Thymus (tissue), 11 donors: ENCODE measurements around the gene XIRP2. TPM values are rescaled to one million over a fixed set of nuclear protein-coding genes. Genes with fewer than 3 reads are reported as not detected.
"Not testable (repeated sequence)": the region's sequence is repeated elsewhere in the genome, so short reads cannot be mapped to it uniquely, and the experiment has no call there.

ENCODE experiments used
- DNase-seq, 9 donors: peaks; one replicate each; pipeline ENCODE4 v3.0.0-alpha.2; 2013; ENCODE audit warnings: low spot score in 9 of 9, low read depth in 6 of 9, missing footprints in 1 of 9
- H3K27ac ChIP-seq, 2 donors: one replicate each; pipeline ENCODE4 v1.5.1; 2013; ENCODE audit warnings: control low read depth in 1 of 2, low read depth in 1 of 2, low read length in 1 of 2, mild to moderate bottlenecking in 1 of 2, moderate library complexity in 1 of 2
- H3K27me3 ChIP-seq, 2 donors: one replicate each; pipeline ENCODE4 v1.5.1; 2013; ENCODE audit warnings: low read length in 1 of 2; ENCODE audit not compliant: control insufficient read depth in 2 of 2, insufficient read depth in 1 of 2
- H3K36me3 ChIP-seq, 2 donors: one replicate each; pipeline ENCODE4 v1.5.1; 2013; ENCODE audit warnings: low read length in 1 of 2, mild to moderate bottlenecking in 1 of 2, moderate library complexity in 1 of 2; ENCODE audit not compliant: control insufficient read depth in 2 of 2, insufficient read depth in 2 of 2
- H3K4me1 ChIP-seq, 2 donors: one replicate each; pipeline ENCODE4 v1.5.1; 2013; ENCODE audit warnings: low read length in 2 of 2; ENCODE audit not compliant: control insufficient read depth in 2 of 2, insufficient read depth in 2 of 2
- H3K4me3 ChIP-seq, 2 donors: one replicate each; pipeline ENCODE4 v1.5.1; 2013; ENCODE audit warnings: low read length in 2 of 2, control low read depth in 1 of 2, mild to moderate bottlenecking in 1 of 2
- H3K9me3 ChIP-seq, 2 donors: one replicate each; pipeline ENCODE4 v1.5.1; 2013; ENCODE audit warnings: low read length in 1 of 2, mild to moderate bottlenecking in 1 of 2; ENCODE audit not compliant: control insufficient read depth in 2 of 2, insufficient read depth in 1 of 2
- WGBS: extraction: QIAGEN DNeasy Blood & Tissue Kit; methylation state at CpG from one replicate; pipeline ENCODE4 v1.1.7; 2013; 5-methylcytosine and 5-hydroxymethylcytosine counted together
- polyA plus RNA-seq: library from polyadenylated mRNA; stranded (reverse); fragments of 200-250 nt; gene quantifications from one replicate; pipeline ENCODE4 v1.2.3, GENCODE V29; 2013
- total RNA-seq: library from RNA; stranded (reverse); fragments of 120-200 nt; gene quantifications from one replicate; pipeline ENCODE4 v1.2.4, GENCODE V29; 2013
- donor health status: healthy.

XIRP2 gene
- total and polyA plus RNA-seq, 2 donors = 0.14 to 0.21 TPM

DNA sequence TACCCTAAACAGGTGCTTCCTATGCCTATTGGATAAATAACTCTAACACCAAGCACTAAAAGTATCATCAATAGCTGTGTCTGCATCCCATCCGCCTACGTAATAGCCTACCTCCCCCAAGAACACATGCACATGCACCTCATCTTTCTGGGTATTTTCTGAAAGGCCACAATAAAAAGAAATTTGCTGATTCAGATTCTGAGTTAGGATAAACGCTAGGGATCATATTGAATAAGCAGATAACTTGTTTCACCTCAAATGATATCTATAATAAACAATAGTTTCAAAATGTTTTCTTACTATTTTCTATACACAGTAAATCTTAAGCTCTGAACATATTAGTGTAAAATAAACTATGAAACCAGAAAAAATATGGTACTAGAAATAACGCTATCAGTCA, 112.9 kb downstream of the XIRP2 start:
- no peak overlapping the region for H3K4me3 ChIP-seq
- no peak overlapping the region for H3K27ac ChIP-seq
- 98% methylated on average over 4 of the region's 4 CpGs for WGBS
- H3K4me1 ChIP-seq = no peaks in the 10 kb centered on the region
- DNase-seq = no peak
- H3K9me3 ChIP-seq = no peaks in the 10 kb centered on the region
- H3K27me3 ChIP-seq = no peaks in the 10 kb centered on the region
- H3K36me3 ChIP-seq = no peaks in the 10 kb centered on the region

DNA sequence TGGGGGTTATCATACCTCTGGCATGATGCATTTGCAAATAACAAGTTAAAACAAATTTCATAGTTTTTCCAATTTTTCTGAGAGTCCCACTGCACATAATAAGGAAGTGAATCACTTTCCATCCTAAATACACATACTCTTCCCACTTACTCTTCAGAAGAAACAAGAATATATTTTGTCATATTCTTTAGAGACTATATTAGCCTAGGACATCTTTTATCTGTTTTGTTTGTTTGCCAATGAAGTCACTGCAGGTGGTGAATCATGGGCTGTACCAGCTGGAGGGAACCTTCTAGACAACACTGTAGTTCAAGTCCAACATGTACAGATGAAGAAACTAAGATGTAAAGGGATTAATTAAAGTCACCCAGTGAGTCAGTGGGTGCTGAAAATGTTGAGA, 116.8 kb downstream of the XIRP2 start:
- Histone ChIP-seq H3K27ac (no peak overlapping the region), H3K4me3 (no peak overlapping the region), H3K9me3 (no peaks in the 10 kb centered on the region), H3K4me1 (no peaks in the 10 kb centered on the region), H3K27me3 (no peaks in the 10 kb centered on the region), H3K36me3 (no peaks in the 10 kb centered on the region)
- DNase-seq = no peak

DNA sequence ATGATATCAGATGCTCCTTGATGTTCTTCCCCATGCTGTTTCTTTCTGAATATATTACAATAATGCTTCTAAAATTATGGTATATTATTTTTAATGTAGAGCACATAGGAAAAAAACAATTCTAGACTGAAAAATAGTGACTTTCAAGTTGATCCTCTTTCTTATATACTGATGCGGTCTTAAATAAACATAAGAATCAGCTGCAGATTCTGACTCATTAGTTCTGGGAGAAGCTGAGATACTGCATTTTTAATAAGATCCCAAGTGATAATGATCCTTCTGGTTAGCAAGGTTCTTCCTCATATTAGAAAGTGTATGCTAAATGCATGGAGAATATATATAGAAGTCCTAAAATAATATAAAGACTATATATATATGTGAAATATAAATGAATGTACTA, 124.9 kb downstream of the XIRP2 start:
- WGBS = 100% methylated on average over 1 of the region's 1 CpG
- no peaks in the 10 kb centered on the region for H3K36me3 ChIP-seq
- no peaks in the 10 kb centered on the region for H3K4me1 ChIP-seq
- no peak for DNase-seq
- H3K27ac ChIP-seq = no peak overlapping the region
- no peak overlapping the region for H3K4me3 ChIP-seq
- no peaks in the 10 kb centered on the region for H3K9me3 ChIP-seq
- H3K27me3 ChIP-seq = no peaks in the 10 kb centered on the region

DNA sequence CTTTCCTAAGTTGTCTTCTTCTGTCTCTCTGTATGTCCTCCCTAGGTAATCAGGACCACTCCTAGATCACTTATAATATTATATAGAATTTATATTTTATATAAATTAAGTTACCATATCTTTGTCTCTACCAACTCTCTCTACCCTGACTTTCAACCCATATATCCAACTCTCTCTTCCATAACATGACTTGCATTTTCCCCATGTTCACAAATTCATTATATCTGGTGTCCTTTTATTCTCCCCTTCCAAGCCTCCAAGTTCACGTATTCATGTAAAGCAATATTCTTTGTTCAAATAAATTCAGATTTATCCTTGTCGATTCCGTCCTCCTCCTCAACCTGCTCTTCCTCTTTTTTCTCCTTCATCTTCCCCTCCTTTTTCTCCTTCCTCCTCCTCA, 127.5 kb downstream of the XIRP2 start:
- WGBS = 98% methylated on average over 3 of the region's 3 CpGs

DNA sequence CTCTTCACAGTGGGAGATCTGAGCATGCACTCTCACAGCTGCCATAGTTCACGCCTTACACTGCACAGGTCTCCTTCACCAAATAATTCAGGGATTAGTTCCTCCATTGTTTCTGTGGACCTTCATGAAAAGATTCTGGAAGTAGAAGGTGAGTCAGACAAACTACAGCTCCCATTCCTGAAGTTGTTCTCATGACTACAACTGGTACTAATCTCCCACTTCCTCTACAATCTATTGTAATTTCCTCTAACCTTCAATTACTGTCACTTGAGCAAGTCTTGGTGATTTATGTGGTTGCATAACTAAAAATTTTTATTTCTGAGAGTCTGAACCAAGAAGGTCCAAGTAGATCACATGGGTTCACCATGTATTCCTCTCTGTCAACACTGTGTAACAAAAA, 128.7 kb downstream of the XIRP2 start:
- Histone ChIP-seq H3K9me3 (no peaks in the 10 kb centered on the region), H3K4me3 (no peak overlapping the region), H3K27ac (no peak overlapping the region), H3K27me3 (no peaks in the 10 kb centered on the region), H3K36me3 (no peaks in the 10 kb centered on the region), H3K4me1 (peaks cover 0 to 5% of the 10 kb centered on the region in 2 donors)
- DNase-seq = no peak
- 98% methylated on average over 1 of the region's 1 CpG for WGBS

More for the DNA sequence above, 127.5 kb downstream of the XIRP2 start:
- no peaks in the 10 kb centered on the region for H3K27me3 ChIP-seq
- H3K4me1 ChIP-seq = peaks cover 0 to 5% of the 10 kb centered on the region in 2 donors
- H3K27ac ChIP-seq = no peak overlapping the region
- no peak overlapping the region for H3K4me3 ChIP-seq
- no peaks in the 10 kb centered on the region for H3K9me3 ChIP-seq
- no peak for DNase-seq
- no peaks in the 10 kb centered on the region for H3K36me3 ChIP-seq

DNA sequence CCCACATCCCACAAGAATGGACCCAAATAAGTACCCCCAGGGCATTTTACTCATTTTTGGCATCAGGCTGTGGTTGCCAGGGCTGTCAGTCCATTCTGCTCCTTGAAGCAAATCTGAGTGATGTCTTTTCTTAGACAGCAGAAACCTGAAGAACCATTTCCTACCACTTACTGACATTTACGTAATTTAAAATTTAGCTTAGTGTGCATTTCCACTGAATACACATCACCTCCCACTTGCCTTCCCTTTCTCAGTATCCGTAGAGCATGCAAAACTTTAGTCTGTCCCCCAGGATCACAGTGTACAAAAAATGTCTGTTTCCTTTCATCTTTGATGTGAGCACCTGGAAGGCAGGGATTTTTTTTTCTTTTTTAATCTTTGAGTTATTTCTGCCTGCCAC, 130.3 kb downstream of the XIRP2 start:
- Histone ChIP-seq H3K27ac (no peak overlapping the region), H3K27me3 (no peaks in the 10 kb centered on the region), H3K4me3 (no peak overlapping the region), H3K36me3 (no peaks in the 10 kb centered on the region), H3K9me3 (no peaks in the 10 kb centered on the region), H3K4me1 (peaks cover 0 to 5% of the 10 kb centered on the region in 2 donors)
- 88% methylated on average over 2 of the region's 2 CpGs for WGBS
- DNase-seq = no peak

DNA sequence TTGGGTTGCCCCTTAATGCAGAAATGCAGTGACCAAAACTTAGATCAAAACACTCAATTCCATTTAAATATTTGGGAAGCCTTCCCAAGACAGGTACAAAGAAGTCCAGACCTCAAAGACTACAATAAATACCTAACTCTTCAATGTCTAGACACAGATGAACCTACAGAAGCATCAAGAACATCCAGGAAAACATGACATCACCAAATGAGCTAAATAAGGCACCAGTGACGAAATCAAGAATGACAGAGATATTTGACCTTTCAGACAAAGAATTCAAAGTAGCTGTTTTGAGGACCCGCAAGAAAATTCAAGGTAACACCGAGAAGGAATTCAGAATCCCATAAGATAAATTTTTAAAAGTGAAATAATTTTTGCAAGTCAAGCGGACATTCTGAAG, 140.2 kb downstream of the XIRP2 start:
- no peaks in the 10 kb centered on the region for H3K9me3 ChIP-seq
- DNase-seq = no peak
- no peaks in the 10 kb centered on the region for H3K4me1 ChIP-seq
- WGBS = 95% methylated on average over 4 of the region's 4 CpGs
- no peaks in the 10 kb centered on the region for H3K36me3 ChIP-seq
- no peak overlapping the region for H3K4me3 ChIP-seq
- no peaks in the 10 kb centered on the region for H3K27me3 ChIP-seq
- H3K27ac ChIP-seq = no peak overlapping the region

DNA sequence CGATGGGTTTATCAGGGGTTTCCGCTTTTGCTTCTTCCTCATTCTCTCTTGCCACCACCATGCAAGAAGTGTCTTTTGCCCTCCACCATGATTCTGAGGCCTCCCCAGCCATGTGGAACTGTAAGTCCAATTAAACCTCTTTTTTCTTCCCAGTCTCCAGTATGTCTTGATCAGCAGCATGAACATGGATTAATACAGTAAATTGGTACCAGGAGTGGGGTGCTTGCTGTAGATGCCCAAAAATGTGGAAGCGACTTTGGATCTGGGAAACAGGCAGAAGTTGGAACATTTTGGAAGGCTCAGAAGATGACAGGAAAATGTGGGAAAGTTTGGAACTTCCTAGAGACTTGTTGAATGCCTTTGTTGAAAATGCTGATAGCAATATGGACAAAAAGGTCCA, 146.7 kb downstream of the XIRP2 start:
- 98% methylated on average over 3 of the region's 3 CpGs for WGBS
- not testable (repeated sequence) for H3K4me1 ChIP-seq, H3K27me3 ChIP-seq, H3K4me3 ChIP-seq, DNase-seq, H3K36me3 ChIP-seq, H3K9me3 ChIP-seq, H3K27ac ChIP-seq

DNA sequence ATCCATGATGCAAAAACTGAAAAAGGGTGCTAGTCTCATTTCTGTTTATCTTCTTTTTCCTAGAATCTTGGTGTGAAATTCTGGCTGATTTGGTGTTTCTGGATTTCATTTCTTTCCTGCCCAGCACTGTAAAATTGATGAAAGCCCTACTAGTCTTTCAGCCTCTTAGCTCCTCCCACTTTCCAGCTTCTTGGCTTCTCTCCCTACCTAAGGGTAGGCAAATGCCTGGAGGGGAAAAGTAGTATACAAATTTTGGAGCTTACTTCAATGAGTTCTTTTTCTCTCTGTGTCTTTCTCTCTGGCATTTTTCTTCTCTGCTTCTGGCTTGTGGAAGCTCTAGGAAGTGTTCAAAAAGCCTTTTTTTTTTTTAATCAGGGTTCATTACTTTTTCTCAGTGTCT, 160.5 kb downstream of the XIRP2 start:
- Histone ChIP-seq H3K4me3 (no peak overlapping the region), H3K36me3 (no peaks in the 10 kb centered on the region), H3K9me3 (no peaks in the 10 kb centered on the region), H3K4me1 (no peaks in the 10 kb centered on the region), H3K27me3 (no peaks in the 10 kb centered on the region), H3K27ac (no peak overlapping the region)
- DNase-seq = no peak

DNA sequence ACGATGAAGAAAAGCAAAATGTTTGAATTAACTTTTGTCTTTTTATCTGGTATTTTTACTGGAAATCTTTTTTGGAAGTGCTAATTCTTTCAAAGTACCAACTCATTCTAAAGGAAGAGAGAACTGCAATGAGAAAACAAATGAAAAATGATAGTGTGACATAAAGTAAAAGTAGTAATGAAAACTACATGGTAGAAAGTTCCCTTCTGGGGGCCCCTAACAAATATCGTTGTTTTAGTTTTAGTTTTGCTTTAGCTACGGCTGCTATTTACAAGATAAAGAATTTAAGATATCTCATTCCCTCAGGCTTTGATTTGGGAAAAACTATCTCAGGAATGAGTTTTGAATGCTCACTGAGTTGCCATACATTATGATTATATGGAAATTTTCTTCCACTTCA, 161.4 kb downstream of the XIRP2 start:
- H3K9me3 ChIP-seq = no peaks in the 10 kb centered on the region
- no peaks in the 10 kb centered on the region for H3K36me3 ChIP-seq
- WGBS = 91% methylated on average over 3 of the region's 3 CpGs
- H3K4me3 ChIP-seq = no peak overlapping the region
- no peaks in the 10 kb centered on the region for H3K27me3 ChIP-seq
- H3K27ac ChIP-seq = no peak overlapping the region
- no peak for DNase-seq
- no peaks in the 10 kb centered on the region for H3K4me1 ChIP-seq
